ENCODE data around the gene GLYR1.

Gene GLYR1

GRCh38 chr16:4837733-4838501 lies 9.2 kb downstream of the GLYR1 start:
- CTCF ChIA-PET: interaction anchor here (1.0 kb wide), 1 partner anchor 9 kb away, joined by 3 read pairs; the partner anchor contains the start of genes GLYR1 and UBN1

GRCh38 chr16:4836727-4837126 lies 10.4 kb downstream of the GLYR1 start:
- H3K4me3 ChIP-seq (ENCODE audit: low read depth, low read length): no peak overlapping the region
- TF ChIP-seq CTCF (IDR thresholded peaks at IDR 0.05; ENCODE audit: insufficient read depth, low read length, missing control alignments): no peak
- DNase-seq (ENCODE audit: low read depth, low spot score): no peak
- CTCF ChIA-PET: interaction anchor here (1.0 to 2.0 kb wide), 3 partner anchors 10 to 119 kb away, joined by 3 to 11 read pairs (median 6); partner anchors contain the start of genes GLYR1 and UBN1
- POLR2A ChIA-PET: no interaction called here

More at GRCh38 chr16:4837733-4838501, 9.2 kb downstream of the GLYR1 start:
- H3K4me3 ChIP-seq (ENCODE audit: low read depth, low read length): no peak overlapping the region
- DNase-seq (ENCODE audit: low read depth, low spot score): no peak
- POLR2A ChIA-PET: interaction anchor here (0.7 kb wide), 1 partner anchor 30 kb away, joined by 6 read pairs; no protein-coding TSS in a partner anchor
- no peak for TF ChIP-seq CTCF (IDR thresholded peaks at IDR 0.05; ENCODE audit: insufficient read depth, low read length, missing control alignments)

- DNase-seq (ENCODE audit: low read depth, low spot score): no peak
- no peak overlapping the region for H3K4me3 ChIP-seq (ENCODE audit: low read depth, low read length)
- CTCF ChIA-PET: interaction anchor here (0.8 kb wide), 1 partner anchor 11 kb away, joined by 3 read pairs; no protein-coding TSS in a partner anchor
- POLR2A ChIA-PET: interaction anchor here (1.0 kb wide), 1 partner anchor 13 kb away, joined by 4 read pairs; no protein-coding TSS in a partner anchor
- no peak for TF ChIP-seq CTCF (IDR thresholded peaks at IDR 0.05; ENCODE audit: insufficient read depth, low read length, missing control alignments)
These were observed 13.5 kb downstream of the GLYR1 start for GRCh38 chr16:4833584-4833983.

GRCh38 chr16:4832698-4833343 lies 14.3 kb downstream of the GLYR1 start:
- DNase-seq (ENCODE audit: low read depth, low spot score): no peak
- H3K4me3 ChIP-seq (ENCODE audit: low read depth, low read length): no peak overlapping the region
- ChIA-PET POLR2A (interaction anchor here (1.0 kb wide), 1 partner anchor 13 kb away, joined by 4 read pairs; no protein-coding TSS in a partner anchor), CTCF (no interaction called here)
- no peak for TF ChIP-seq CTCF (IDR thresholded peaks at IDR 0.05; ENCODE audit: insufficient read depth, low read length, missing control alignments)

- no peak for TF ChIP-seq CTCF (IDR thresholded peaks at IDR 0.05; ENCODE audit: insufficient read depth, low read length, missing control alignments)
- CTCF ChIA-PET: no interaction called here
- no peak for DNase-seq (ENCODE audit: low read depth, low spot score)
- H3K4me3 ChIP-seq (ENCODE audit: low read depth, low read length): no peak overlapping the region
- POLR2A ChIA-PET: no interaction called here
These were observed 15.5 kb downstream of the GLYR1 start for GRCh38 chr16:4831616-4832015.

GRCh38 chr16:4830408-4830807 lies 16.7 kb downstream of the GLYR1 start:
- POLR2A ChIA-PET: no interaction called here
- DNase-seq (ENCODE audit: low read depth, low spot score): no peak
- CTCF ChIA-PET: no interaction called here
- TF ChIP-seq CTCF (IDR thresholded peaks at IDR 0.05; ENCODE audit: insufficient read depth, low read length, missing control alignments): no peak
- no peak overlapping the region for H3K4me3 ChIP-seq (ENCODE audit: low read depth, low read length)

All from AG04449 (cell line).